GM19238 (cell line): ENCODE data around the gene MYLK2.

Experiments
- DNase-seq: peaks from one replicate; pipeline ENCODE4 v3.0.0; 2011; ENCODE audit warnings: low spot score; ENCODE audit not compliant: insufficient read length

MYLK2 gene

GRCh38 chr20:31870726-31871617 lies 51.8 kb downstream of the MYLK2 start:
- DNase-seq, result no peak

GRCh38 chr20:31871618-31871954 lies 52.4 kb downstream of the MYLK2 start:
- no peak for DNase-seq

GRCh38 chr20:31872406-31872805 lies 53.2 kb downstream of the MYLK2 start:
- no peak for DNase-seq

GRCh38 chr20:31875671-31876070 lies 56.5 kb downstream of the MYLK2 start:
- no peak for DNase-seq

GRCh38 chr20:31877684-31878083 lies 58.5 kb downstream of the MYLK2 start:
- DNase-seq, result no peak

- peak; percentile 84 for DNase-seq
Observed at GRCh38 chr20:31879143-31879987, 60.2 kb downstream of the MYLK2 start.

- no peak for DNase-seq
Observed at GRCh38 chr20:31881945-31882344, 62.8 kb downstream of the MYLK2 start.

- DNase-seq, result no peak
Observed at GRCh38 chr20:31883829-31884228, 64.7 kb downstream of the MYLK2 start.
